GM23338 (cell line): Measurements from ENCODE around the gene MUC13.

ENCODE experiments used
- CREB1 ChIP-seq: fragments of 250-450 bp; sonication (Bioruptor Pico); IDR thresholded peaks from 2 replicates; pipeline ENCODE4 v1.5.0; 2020; ENCODE audit warnings: low read depth, mild to moderate bottlenecking, moderate library complexity
- CTCF ChIP-seq, 2 experiments: fragments of 200-600 bp in 1 of 2; sonication (generic) in 1 of 2; conservative IDR thresholded peaks; 2 replicates each; pipeline versions ENCODE4 v1.5.1 to v1.6.1; 2016 to 2017; ENCODE audit warnings: antibody characterized with exemption in 2 of 2, low read depth in 2 of 2, mild to moderate bottlenecking in 2 of 2, moderate library complexity in 1 of 2
- ETS1 ChIP-seq: IDR thresholded peaks from 2 replicates; pipeline ENCODE4 v1.6.1; 2016; ENCODE audit warnings: antibody characterized with exemption
- EZH2 ChIP-seq: fragments of 200-600 bp; sonication (generic); IDR thresholded peaks from one replicate; pipeline ENCODE4 v1.8.0; 2017; ENCODE audit warnings: antibody characterized with exemption, mild to moderate bottlenecking, low read depth; ENCODE audit not compliant: unreplicated experiment
- POLR2AphosphoS5 ChIP-seq: IDR thresholded peaks from 2 replicates; pipeline ENCODE4 v1.6.1; 2016; ENCODE audit warnings: antibody characterized with exemption, low read depth
- REST ChIP-seq: IDR thresholded peaks from one replicate; pipeline ENCODE4 v1.6.1; 2018; ENCODE audit warnings: antibody characterized with exemption; ENCODE audit not compliant: unreplicated experiment

GRCh38 chr3:124867511-124867910 is 67.0 kb downstream of the MUC13 start:
- TF ChIP-seq EZH2 (no peak), CTCF (conservative IDR thresholded peaks at IDR 0.05; ENCODE audit: low read depth in 2 of 2) (no peak), POLR2AphosphoS5 (no peak), CREB1 (CRISPR knock-in tag) (no peak), REST (no peak), ETS1 (no peak)
